HCT116 (cell line): ENCODE data around the gene ARAP1. TPM values are rescaled to one million over a fixed set of nuclear protein-coding genes. Genes with fewer than 3 reads are reported as not detected.

Experiments used
- ATAC-seq: fragments of 200-7000 bp; cut with Tn5 transposase; 2 replicates; pipeline ENCODE4 v1.9.1; 2020; ENCODE audit warnings: mild to moderate bottlenecking, moderate library complexity
- BruUV-seq: library from RNA; stranded (reverse); fragments of 400-500 nt; replicated peaks from 2 replicates; lab custom pipeline; 2021; lab: Mats Ljungman, UMichigan
- CTCF ChIA-PET: fragments of 300-600 bp; sonication (Branson Sonifier 250); formaldehyde crosslinking; loops from one replicate; lab custom pipeline; 2021; ENCODE audit warnings: antibody characterized with exemption; lab: Charles Lee
- POLR2A ChIA-PET: fragments of 300-600, 350-600 bp; sonication (Branson Sonifier 250); formaldehyde crosslinking; loops from one replicate; lab custom pipeline; 2021; ENCODE audit warnings: antibody characterized with exemption; lab: Charles Lee
- RAD21 ChIA-PET, 2 experiments: fragments of 300-600 bp; sonication (Branson Sonifier 250); formaldehyde crosslinking; loops; one replicate each; lab custom pipeline; 2023; ENCODE audit warnings: low total read pairs in 2 of 2; ENCODE audit not compliant: uncharacterized antibody in 2 of 2, unreplicated experiment in 2 of 2, low non-redundant PET in 1 of 2; lab: Charles Lee
- DNase-seq: peaks from one replicate; pipeline ENCODE4 v3.0.0-alpha.2; 2010; ENCODE audit warnings: low read depth, low spot score
- H2AFZ ChIP-seq: fragments of 200-600 bp; shearing (Covaris generic), sonication (generic); 2 replicates; pipeline ENCODE4 v1.6.1; 2017; ENCODE audit warnings: low read depth, mixed run types, mixed read lengths, antibody characterized with exemption, low read length; ENCODE audit not compliant: poor library complexity, severe bottlenecking
- H3K27ac ChIP-seq: 2 replicates; pipeline ENCODE4 v1.5.1; 2012; ENCODE audit warnings: low read depth, low read length
- H3K27me3 ChIP-seq: fragments of 200-600 bp; sonication (generic); 2 replicates; pipeline ENCODE4 v1.6.1; 2016; ENCODE audit warnings: mixed run types, low read length, mixed read lengths; ENCODE audit not compliant: insufficient read depth
- H3K36me3 ChIP-seq, 2 experiments: fragments of 200-500 bp in 1 of 2; fragments of 200-600 bp in 1 of 2; sonication (Bioruptor generic) in 1 of 2; sonication (generic) in 1 of 2; 2 replicates each; pipeline versions ENCODE4 v1.5.1 to v1.6.1; 2014 to 2016; ENCODE audit warnings: low read length in 2 of 2, inconsistent platforms in 1 of 2, mixed read lengths in 1 of 2, mixed run types in 1 of 2; ENCODE audit not compliant: insufficient read depth in 2 of 2, control insufficient read depth in 1 of 2
- H3K4me1 ChIP-seq, 2 experiments: fragments of 200-600 bp in 1 of 2; sonication (generic) in 1 of 2; 2 replicates each; pipeline versions ENCODE4 v1.5.1 to v1.6.1; 2012 to 2017; ENCODE audit warnings: low read length in 2 of 2, inconsistent platforms in 1 of 2, mild to moderate bottlenecking in 1 of 2, mixed read lengths in 1 of 2, mixed run types in 1 of 2, moderate library complexity in 1 of 2; ENCODE audit not compliant: insufficient read depth in 2 of 2, control insufficient read depth in 1 of 2
- H3K4me2 ChIP-seq: fragments of 200-600 bp; sonication (generic); 2 replicates; pipeline ENCODE4 v1.6.1; 2017; ENCODE audit warnings: mixed run types, low read length, mixed read lengths
- H3K4me3 ChIP-seq, 2 experiments: fragments of 200-600 bp in 1 of 2; sonication (generic) in 1 of 2; replicated peaks in 1 of 2; 2 replicates each; pipeline ENCODE4 v1.5.1; 2011 to 2016; ENCODE audit warnings: low read length in 2 of 2, control low read depth in 1 of 2, low read depth in 1 of 2, mild to moderate bottlenecking in 1 of 2, mixed read lengths in 1 of 2, mixed run types in 1 of 2
- H3K79me2 ChIP-seq: fragments of 200-600 bp; sonication (generic); 2 replicates; pipeline ENCODE4 v1.6.1; 2017; ENCODE audit warnings: mild to moderate bottlenecking, mixed run types, low read length, moderate library complexity, mixed read lengths; ENCODE audit not compliant: insufficient read depth
- H3K9ac ChIP-seq: fragments of 200-600 bp; sonication (generic); 2 replicates; pipeline ENCODE4 v1.6.1; 2016; ENCODE audit warnings: low read length, mixed read lengths
- H3K9me2 ChIP-seq: fragments of 200-600 bp; sonication (generic), shearing (Covaris generic); 2 replicates; pipeline ENCODE4 v1.6.1; 2017; ENCODE audit warnings: mixed run types, mild to moderate bottlenecking, moderate library complexity; ENCODE audit not compliant: insufficient read depth
- H3K9me3 ChIP-seq, 2 experiments: fragments of 200-500 bp in 1 of 2; fragments of 200-600 bp in 1 of 2; sonication (Bioruptor generic) in 1 of 2; sonication (generic) in 1 of 2; 2 replicates each; pipeline ENCODE4 v1.6.1; 2014 to 2017; ENCODE audit warnings: low read length in 2 of 2, mixed read lengths in 2 of 2, inconsistent platforms in 1 of 2, low read depth in 1 of 2, mild to moderate bottlenecking in 1 of 2, mixed run types in 1 of 2, moderate library complexity in 1 of 2; ENCODE audit not compliant: control insufficient read depth in 1 of 2, insufficient read depth in 1 of 2
- H4K20me1 ChIP-seq: fragments of 200-600 bp; sonication (generic), shearing (Covaris generic); 2 replicates; pipeline ENCODE4 v1.6.1; 2017; ENCODE audit warnings: mixed run types, mild to moderate bottlenecking, moderate library complexity; ENCODE audit not compliant: insufficient read depth
- EZH2 ChIP-seq: fragments of 200-600 bp; sonication (generic); IDR thresholded peaks from 2 replicates; pipeline ENCODE4 v1.6.1; 2017; ENCODE audit warnings: antibody characterized with exemption, mixed run types
- SP1 ChIP-seq: IDR thresholded peaks from 2 replicates; pipeline ENCODE4 v1.6.1; 2012; ENCODE audit warnings: low read depth
- TCF7L2 ChIP-seq: IDR thresholded peaks from 2 replicates; pipeline ENCODE4 v1.7.0; 2011; ENCODE audit warnings: borderline replicate concordance, inconsistent platforms; ENCODE audit not compliant: insufficient read depth, insufficient read length; ENCODE audit errors: extremely low read depth
- intact Hi-C: fragments of 100-400 bp; cut with micrococcal nuclease; formaldehyde crosslinking; loops from 2 replicates; pipeline ENCODE4 v1.10.0; 2022
- total RNA-seq: library from RNA; stranded (reverse); gene quantifications from one replicate; pipeline ENCODE4 v1.2.1, GENCODE V29; 2021; ENCODE audit not compliant: unreplicated experiment
- TF ChIP-seq, protein P1 (sequence below): IDR thresholded peaks from 2 replicates; pipeline ENCODE4 v1.6.1; 2012
- TF ChIP-seq, protein P2 (sequence below): IDR thresholded peaks from 2 replicates; pipeline ENCODE4 v1.6.1; 2012; ENCODE audit warnings: low read depth
- TF ChIP-seq, protein P3 (sequence below): IDR thresholded peaks from 2 replicates; pipeline ENCODE4 v1.6.1; 2012

ARAP1 gene
- total RNA-seq, 1 experiment from 2014 or later = 57.4 TPM

DNA sequence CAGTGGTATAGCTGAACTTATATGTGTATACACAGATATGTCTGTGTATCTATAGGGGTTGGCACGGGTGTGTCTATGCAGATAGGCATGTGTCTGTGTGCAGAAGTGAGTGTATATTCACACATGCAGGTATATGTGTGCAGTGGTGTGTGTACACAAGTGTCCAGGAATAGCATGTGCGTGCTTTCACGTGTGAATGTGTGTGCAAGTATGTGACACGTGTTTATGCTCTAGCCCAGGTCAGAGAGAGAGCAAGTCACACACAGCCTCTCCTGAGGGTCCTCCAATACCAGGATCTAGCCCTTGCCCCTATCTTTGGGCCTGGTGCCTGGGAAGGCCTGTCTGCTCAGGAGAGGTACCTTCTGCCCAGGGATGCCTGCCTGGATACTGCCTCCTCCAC, 104.3 kb downstream of the ARAP1 start:
- H3K9me3 ChIP-seq = no peaks in the 10 kb centered on the region
- DNase-seq (no peak), ATAC-seq (no peak)
- H3K4me1 ChIP-seq = peaks cover 4 to 11% of the 10 kb centered on the region in 2 experiments; a peak in 2 of 4 replicates
- H3K36me3 ChIP-seq = no peaks in the 10 kb centered on the region
- TF ChIP-seq SP1 = no peak
- TF ChIP-seq, protein P1, sequence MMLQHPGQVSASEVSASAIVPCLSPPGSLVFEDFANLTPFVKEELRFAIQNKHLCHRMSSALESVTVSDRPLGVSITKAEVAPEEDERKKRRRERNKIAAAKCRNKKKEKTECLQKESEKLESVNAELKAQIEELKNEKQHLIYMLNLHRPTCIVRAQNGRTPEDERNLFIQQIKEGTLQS = no peak
- TF ChIP-seq, protein P2, sequence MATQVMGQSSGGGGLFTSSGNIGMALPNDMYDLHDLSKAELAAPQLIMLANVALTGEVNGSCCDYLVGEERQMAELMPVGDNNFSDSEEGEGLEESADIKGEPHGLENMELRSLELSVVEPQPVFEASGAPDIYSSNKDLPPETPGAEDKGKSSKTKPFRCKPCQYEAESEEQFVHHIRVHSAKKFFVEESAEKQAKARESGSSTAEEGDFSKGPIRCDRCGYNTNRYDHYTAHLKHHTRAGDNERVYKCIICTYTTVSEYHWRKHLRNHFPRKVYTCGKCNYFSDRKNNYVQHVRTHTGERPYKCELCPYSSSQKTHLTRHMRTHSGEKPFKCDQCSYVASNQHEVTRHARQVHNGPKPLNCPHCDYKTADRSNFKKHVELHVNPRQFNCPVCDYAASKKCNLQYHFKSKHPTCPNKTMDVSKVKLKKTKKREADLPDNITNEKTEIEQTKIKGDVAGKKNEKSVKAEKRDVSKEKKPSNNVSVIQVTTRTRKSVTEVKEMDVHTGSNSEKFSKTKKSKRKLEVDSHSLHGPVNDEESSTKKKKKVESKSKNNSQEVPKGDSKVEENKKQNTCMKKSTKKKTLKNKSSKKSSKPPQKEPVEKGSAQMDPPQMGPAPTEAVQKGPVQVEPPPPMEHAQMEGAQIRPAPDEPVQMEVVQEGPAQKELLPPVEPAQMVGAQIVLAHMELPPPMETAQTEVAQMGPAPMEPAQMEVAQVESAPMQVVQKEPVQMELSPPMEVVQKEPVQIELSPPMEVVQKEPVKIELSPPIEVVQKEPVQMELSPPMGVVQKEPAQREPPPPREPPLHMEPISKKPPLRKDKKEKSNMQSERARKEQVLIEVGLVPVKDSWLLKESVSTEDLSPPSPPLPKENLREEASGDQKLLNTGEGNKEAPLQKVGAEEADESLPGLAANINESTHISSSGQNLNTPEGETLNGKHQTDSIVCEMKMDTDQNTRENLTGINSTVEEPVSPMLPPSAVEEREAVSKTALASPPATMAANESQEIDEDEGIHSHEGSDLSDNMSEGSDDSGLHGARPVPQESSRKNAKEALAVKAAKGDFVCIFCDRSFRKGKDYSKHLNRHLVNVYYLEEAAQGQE = no peak
- no peak for TF ChIP-seq EZH2
- no peak for TF ChIP-seq TCF7L2
- TF ChIP-seq, protein P3, sequence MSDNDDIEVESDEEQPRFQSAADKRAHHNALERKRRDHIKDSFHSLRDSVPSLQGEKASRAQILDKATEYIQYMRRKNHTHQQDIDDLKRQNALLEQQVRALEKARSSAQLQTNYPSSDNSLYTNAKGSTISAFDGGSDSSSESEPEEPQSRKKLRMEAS = no peak
- POLR2A ChIA-PET = no interaction called here
- CTCF ChIA-PET = no interaction called here
- H2AFZ ChIP-seq = no peak overlapping the region
- H3K9me2 ChIP-seq = no peaks in the 10 kb centered on the region
- H3K27ac ChIP-seq = no peak overlapping the region
- no peak overlapping the region for H3K9ac ChIP-seq
- no peaks in the 10 kb centered on the region for H4K20me1 ChIP-seq
- H3K4me2 ChIP-seq = no peak overlapping the region
- no peaks in the 10 kb centered on the region for H3K79me2 ChIP-seq
- H3K4me3 ChIP-seq = no peak overlapping the region
- RAD21 ChIA-PET = no interaction called here
- H3K27me3 ChIP-seq = no peaks in the 10 kb centered on the region
- BruUV-seq = no TSS peak
- intact Hi-C loops = no loop called here
